ENCODE data around the gene NECAB3.
"Not testable (repeated sequence)": the region's sequence is repeated elsewhere in the genome, so short reads cannot be mapped to it uniquely, and the experiment has no call there.

The NECAB3 gene

GRCh38 chr20:33674294-33675135 is at the start of gene NECAB3:
NECAB3 (minus strand) TSS chr20:33674428; CDS start chr20:33674352, 76 bp downstream.
- peak; percentile 73 for DNase-seq (ENCODE audit: low read depth)

DNA sequence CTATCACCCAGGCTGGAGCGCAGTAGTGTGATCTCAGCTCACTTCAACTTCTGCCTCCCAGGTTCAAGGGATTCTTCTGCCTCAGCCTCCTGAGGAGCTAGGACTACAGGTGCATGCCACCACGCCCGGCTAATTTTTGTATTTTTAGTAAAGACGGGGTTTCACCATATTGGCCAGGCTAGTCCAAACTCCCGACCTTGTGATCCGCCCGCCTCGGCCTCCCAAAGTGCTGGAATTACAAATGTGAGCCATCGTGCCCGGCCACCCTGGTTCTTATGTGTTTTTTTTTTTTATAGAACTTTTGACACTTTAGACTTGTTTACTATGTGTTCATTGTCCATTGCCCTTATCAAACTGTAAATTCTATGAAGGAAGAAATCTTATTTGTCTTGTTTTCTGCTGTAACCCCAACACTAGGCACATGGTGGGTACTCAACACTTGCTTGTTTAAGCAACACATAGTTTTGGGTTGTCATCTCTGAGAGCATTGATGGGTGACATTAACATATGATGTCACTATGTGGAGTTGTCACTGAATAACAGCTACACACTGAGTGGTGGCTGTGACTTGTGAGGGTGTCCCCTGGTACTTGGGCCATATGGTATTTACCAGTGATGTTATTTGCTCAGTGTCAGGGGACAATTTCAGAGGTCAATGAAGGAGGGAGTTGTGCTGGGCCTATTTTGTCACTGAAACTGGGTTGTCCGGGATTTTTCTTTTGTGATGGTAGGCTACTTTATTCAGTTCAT is 47.3 kb upstream of the NECAB3 start:
- no peak for DNase-seq (ENCODE audit: low read depth)

GRCh38 chr20:33719989-33720709 is 45.9 kb upstream of the NECAB3 start, which contains the start of gene PXMP4:
PXMP4 (minus strand) TSS chr20:33720310; CDS start chr20:33720207, 103 bp downstream.
- peak; percentile 76 for DNase-seq (ENCODE audit: low read depth)

GRCh38 chr20:33719277-33719988 is 45.2 kb upstream of the NECAB3 start:
- no peak for DNase-seq (ENCODE audit: low read depth)

DNA sequence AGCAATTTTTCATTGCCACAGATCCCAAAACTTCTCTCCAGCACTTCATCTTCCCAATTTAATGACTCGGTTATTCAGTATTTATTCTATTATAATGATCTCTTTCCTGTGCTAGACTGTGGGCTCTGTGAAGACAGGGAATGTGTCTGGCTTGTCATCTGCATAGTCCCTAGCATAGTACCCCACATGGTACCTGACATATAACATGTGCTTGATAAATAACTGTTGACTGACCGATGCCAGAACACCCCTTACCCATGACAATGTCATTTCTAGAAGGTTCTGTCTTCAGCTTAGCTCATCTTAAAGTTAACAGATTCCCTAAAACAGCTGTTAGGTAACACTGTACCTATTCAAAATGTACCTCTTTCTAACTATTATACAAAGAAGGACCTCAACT is 42.3 kb upstream of the NECAB3 start:
- DNase-seq (ENCODE audit: low read depth) = no peak

- no peak for DNase-seq (ENCODE audit: low read depth)
Measured at GRCh38 chr20:33713865-33714367, 39.7 kb upstream of the NECAB3 start.

- no peak for DNase-seq (ENCODE audit: low read depth)
Measured at GRCh38 chr20:33711446-33711738, 37.2 kb upstream of the NECAB3 start.

GRCh38 chr20:33710681-33711445 is 36.6 kb upstream of the NECAB3 start:
- DNase-seq (ENCODE audit: low read depth) = no peak

GRCh38 chr20:33709905-33710541 is 35.8 kb upstream of the NECAB3 start:
- DNase-seq (ENCODE audit: low read depth) = no peak

GRCh38 chr20:33709398-33709797 is 35.2 kb upstream of the NECAB3 start:
- DNase-seq (ENCODE audit: low read depth) = no peak

GRCh38 chr20:33707668-33708067 is 33.4 kb upstream of the NECAB3 start:
- DNase-seq (ENCODE audit: low read depth) = no peak

- DNase-seq (ENCODE audit: low read depth) = no peak
Measured at GRCh38 chr20:33704197-33704924, 30.1 kb upstream of the NECAB3 start.

GRCh38 chr20:33703498-33704137 is 29.4 kb upstream of the NECAB3 start:
- DNase-seq (ENCODE audit: low read depth) = no peak

DNA sequence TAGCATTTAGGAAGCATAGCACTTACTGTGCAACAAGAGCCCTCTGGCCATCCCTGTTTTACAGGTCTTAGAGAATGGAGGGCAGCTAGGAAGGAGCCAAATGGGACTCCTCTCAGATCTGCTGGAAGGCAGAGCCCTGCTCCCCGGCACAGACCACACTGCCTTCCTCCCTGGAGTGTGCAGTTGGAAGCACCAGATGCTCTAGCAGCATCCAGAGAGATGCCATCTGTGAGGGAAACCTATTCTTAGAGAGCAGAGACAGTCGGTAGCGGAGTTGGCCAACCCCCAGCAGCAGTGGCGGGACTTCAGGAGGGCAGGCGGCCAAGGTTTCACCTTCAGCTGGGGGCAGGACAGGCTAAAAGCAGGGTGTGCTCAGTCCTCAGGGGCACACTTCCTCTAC is 28.6 kb upstream of the NECAB3 start:
- DNase-seq (ENCODE audit: low read depth) = no peak

DNA sequence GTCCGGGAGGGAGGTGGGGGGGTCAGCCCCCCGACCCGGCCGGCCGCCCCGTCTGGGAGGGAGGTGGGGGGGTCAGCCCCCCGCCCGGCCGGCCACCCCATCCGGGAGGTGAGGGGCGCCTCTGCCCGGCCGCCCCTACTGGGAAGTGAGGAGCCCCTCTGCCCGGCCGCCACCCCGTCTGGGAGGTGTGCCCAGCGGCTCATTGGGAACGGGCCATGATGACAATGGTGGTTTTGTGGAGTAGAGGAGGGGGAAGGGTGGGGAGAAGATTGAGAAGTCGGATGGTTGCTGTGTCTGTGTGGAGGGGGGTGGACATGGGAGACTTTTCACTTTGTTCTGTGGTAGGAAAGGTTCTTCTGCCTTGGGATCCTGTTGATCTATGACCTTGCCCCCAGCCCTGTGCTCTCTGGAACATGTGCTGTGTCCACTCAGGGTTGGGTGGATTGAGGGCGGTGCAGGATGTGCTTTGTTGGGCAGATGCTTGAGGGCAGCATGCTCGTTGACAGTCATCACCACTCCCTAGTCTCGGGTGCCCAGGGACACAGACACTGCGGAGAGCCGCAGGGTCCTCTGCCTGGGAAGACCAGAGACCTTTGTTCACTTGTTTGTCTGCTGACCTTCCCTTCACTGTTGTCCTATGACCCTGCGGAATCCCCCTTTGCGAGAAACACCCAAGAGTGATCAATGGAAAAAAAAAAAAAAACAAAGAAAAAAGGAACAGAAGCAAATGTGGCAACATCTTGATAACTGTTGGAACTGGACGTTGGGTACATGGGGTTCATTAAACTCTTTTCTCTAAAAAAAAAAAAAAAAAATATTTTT is 27.6 kb upstream of the NECAB3 start:
- no peak for DNase-seq (ENCODE audit: low read depth)

DNA sequence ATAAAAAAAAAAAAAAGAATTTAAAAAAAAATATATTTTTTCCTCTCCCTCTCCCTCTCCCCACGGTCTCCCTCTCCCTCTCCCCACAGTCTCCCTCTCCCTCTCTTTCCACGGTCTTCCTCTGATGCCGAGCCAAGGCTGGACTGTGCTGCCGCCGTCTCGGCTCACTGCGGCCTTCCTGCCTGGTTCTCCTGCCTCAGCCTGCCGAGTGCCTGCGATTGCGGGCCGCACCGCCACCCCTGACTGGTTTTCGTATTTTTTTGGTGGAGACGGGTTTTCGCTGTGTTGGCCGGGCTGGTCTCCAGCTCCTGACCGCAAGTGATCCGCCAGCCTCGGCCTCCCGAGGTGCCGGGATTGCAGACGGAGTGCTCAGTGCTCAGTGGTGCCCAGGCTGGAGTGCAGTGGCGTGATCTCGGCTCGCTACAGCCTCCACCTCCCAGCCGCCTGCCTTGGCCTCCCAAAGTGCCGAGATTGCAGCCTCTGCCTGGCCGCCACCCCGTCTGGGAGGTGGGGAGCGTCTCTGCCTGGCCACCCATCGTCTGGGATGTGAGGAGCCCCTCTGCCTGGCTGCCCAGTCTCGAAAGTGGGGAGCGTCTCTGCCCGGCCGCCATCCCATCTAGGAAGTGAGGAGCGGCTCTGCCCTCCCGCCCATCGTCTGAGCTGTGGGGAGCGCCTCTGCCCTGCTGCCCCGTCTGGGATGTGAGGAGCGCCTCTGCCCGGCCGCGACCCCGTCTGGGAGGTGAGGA is 26.6 kb upstream of the NECAB3 start:
- not testable (repeated sequence) for DNase-seq (ENCODE audit: low read depth)

GRCh38 chr20:33698966-33699365 is 24.7 kb upstream of the NECAB3 start:
- not testable (repeated sequence) for DNase-seq (ENCODE audit: low read depth)

DNA sequence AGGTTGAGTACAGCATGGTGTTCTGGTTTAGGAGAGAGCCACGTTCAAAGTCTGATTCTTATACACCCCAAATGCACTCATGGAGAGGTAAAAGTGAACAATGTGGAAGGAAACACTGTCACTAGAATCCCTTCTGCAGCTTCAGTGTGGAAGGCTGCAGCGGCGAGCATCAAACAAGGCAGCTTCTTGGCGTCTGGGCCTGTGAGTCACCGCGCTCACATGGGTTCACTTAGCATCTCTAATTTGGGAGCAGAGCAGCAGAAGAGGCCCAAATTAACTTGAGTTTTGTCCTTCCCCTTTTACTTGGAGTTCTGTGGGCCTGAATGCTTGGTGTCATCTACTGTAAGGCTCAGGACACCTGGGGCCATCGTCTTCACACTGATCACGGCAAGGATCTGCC is 22.9 kb upstream of the NECAB3 start:
- no peak for DNase-seq (ENCODE audit: low read depth)
